HepG2 (cell line): Measurements from ENCODE around the gene BAIAP2L2. TPM values are rescaled to one million over a fixed set of nuclear protein-coding genes. Genes with fewer than 3 reads are reported as not detected.

Experiments used
- AGO2 ChIP-seq: fragments of 200-400 bp; formaldehyde crosslinking; optimal IDR thresholded peaks from 2 replicates; pipeline ENCODE3; 2017; ENCODE audit warnings: mild to moderate bottlenecking, low read depth, low read length, moderate library complexity
- CAMTA2 ChIP-seq: sonication (generic); formaldehyde crosslinking; IDR thresholded peaks from 2 replicates; pipeline ENCODE4 v1.4.0; 2020; ENCODE audit warnings: mild to moderate bottlenecking, missing genetic modification reagents, borderline replicate concordance
- CCDC6 ChIP-seq: sonication (generic); formaldehyde crosslinking; IDR thresholded peaks from 2 replicates; pipeline ENCODE4 v1.8.1; 2022; ENCODE audit warnings: mild to moderate bottlenecking, missing genetic modification reagents, moderate library complexity
- FIP1L1 ChIP-seq: fragments of 200-400 bp; formaldehyde crosslinking; IDR thresholded peaks from 2 replicates; pipeline ENCODE4 v1.6.1; 2018; ENCODE audit warnings: low read depth, mild to moderate bottlenecking, low read length, moderate library complexity, borderline replicate concordance; ENCODE audit not compliant: insufficient read depth
- ISL2 ChIP-seq: sonication (generic); formaldehyde crosslinking; IDR thresholded peaks from 2 replicates; pipeline ENCODE4 v1.5.0; 2020; ENCODE audit warnings: missing genetic modification reagents
- MAX ChIP-seq: IDR thresholded peaks from 2 replicates; pipeline ENCODE4 v1.6.1; 2012; ENCODE audit warnings: inconsistent platforms
- MTF2 ChIP-seq: sonication (generic); formaldehyde crosslinking; IDR thresholded peaks from 2 replicates; pipeline ENCODE4 v1.5.0; 2020; ENCODE audit warnings: missing genetic modification reagents, borderline replicate concordance
- NFE2L1 ChIP-seq: sonication (generic); formaldehyde crosslinking; IDR thresholded peaks from 2 replicates; pipeline ENCODE4 v1.4.0; 2020; ENCODE audit warnings: missing genetic modification reagents, mild to moderate bottlenecking, borderline replicate concordance
- PAXIP1 ChIP-seq: sonication (generic); formaldehyde crosslinking; conservative IDR thresholded peaks from 2 replicates; pipeline ENCODE4 v1.4.0; 2020; ENCODE audit warnings: mild to moderate bottlenecking, missing genetic modification reagents, moderate library complexity
- POLR2A ChIP-seq, 2 experiments: IDR thresholded peaks; 2 replicates each; pipeline ENCODE4 v1.6.1; 2011; ENCODE audit warnings: low read depth in 2 of 2, low read length in 2 of 2, mild to moderate bottlenecking in 1 of 2, moderate library complexity in 1 of 2; ENCODE audit not compliant: insufficient read depth in 1 of 2
- U2AF2 ChIP-seq: fragments of 200-400 bp; formaldehyde crosslinking; IDR thresholded peaks from 2 replicates; pipeline ENCODE4 v1.6.1; 2017; ENCODE audit warnings: low read depth, mild to moderate bottlenecking, low read length
- ZFP41 ChIP-seq: sonication (generic); formaldehyde crosslinking; IDR thresholded peaks from 2 replicates; pipeline ENCODE4 v1.4.0; 2020; ENCODE audit warnings: mild to moderate bottlenecking, missing genetic modification reagents, borderline replicate concordance
- ZNF343 ChIP-seq: sonication (generic); formaldehyde crosslinking; IDR thresholded peaks from 2 replicates; pipeline ENCODE4 v1.4.0; 2020; ENCODE audit warnings: mild to moderate bottlenecking, missing genetic modification reagents
- ZNF350 ChIP-seq: sonication (generic); formaldehyde crosslinking; IDR thresholded peaks from 2 replicates; pipeline ENCODE4 v1.4.0; 2020; ENCODE audit warnings: mild to moderate bottlenecking, low read depth, missing genetic modification reagents, borderline replicate concordance
- ZNF543 ChIP-seq: sonication (generic); formaldehyde crosslinking; IDR thresholded peaks from 2 replicates; pipeline ENCODE4 v1.4.0; 2020; ENCODE audit warnings: mild to moderate bottlenecking, missing genetic modification reagents
- ZNF546 ChIP-seq: sonication (generic); formaldehyde crosslinking; conservative IDR thresholded peaks from 2 replicates; pipeline ENCODE4 v1.8.1; 2023; ENCODE audit warnings: mild to moderate bottlenecking, missing genetic modification reagents
- ZNF549 ChIP-seq: sonication (generic); formaldehyde crosslinking; IDR thresholded peaks from 2 replicates; pipeline ENCODE4 v1.5.0; 2020; ENCODE audit warnings: missing genetic modification reagents
- ZNF720 ChIP-seq: sonication (generic); formaldehyde crosslinking; IDR thresholded peaks from 2 replicates; pipeline ENCODE4 v1.4.0; 2020; ENCODE audit warnings: missing genetic modification reagents
- ZNF761 ChIP-seq: sonication (generic); formaldehyde crosslinking; conservative IDR thresholded peaks from 2 replicates; pipeline ENCODE4 v1.4.0; 2020; ENCODE audit warnings: mild to moderate bottlenecking, missing genetic modification reagents
- polyA plus RNA-seq, 8 experiments: library from polyadenylated mRNA; depleted of rRNA in 3 of 8; stranded (reverse) in 7 of 8; unstranded in 1 of 8; fragments of >200 nt; fragmentation: Illumina TruSeq in 4 of 8; extraction: Trizol in 4 of 8; gene quantifications; 2 replicates each; pipeline versions ENCODE4 v1.2.1 to v1.2.3, GENCODE V29; 2011 to 2016; ENCODE audit warnings: low read depth in 4 of 8, missing spikeins in 1 of 8, mixed read lengths in 1 of 8; ENCODE audit not compliant: insufficient read depth in 1 of 8
- total RNA-seq, 5 experiments: library from RNA; depleted of rRNA; stranded (reverse); fragments of >200 nt; fragmentation: Illumina TruSeq; extraction: Trizol; gene quantifications; 2 replicates each; pipeline ENCODE4 v1.2.3, GENCODE V29; 2016; ENCODE audit warnings: low read depth in 1 of 5
- TF ChIP-seq, protein P1 (sequence below): sonication (generic); formaldehyde crosslinking; IDR thresholded peaks from 2 replicates; pipeline ENCODE4 v1.4.0; 2020; ENCODE audit warnings: mild to moderate bottlenecking, missing genetic modification reagents

Gene BAIAP2L2
- total and polyA plus RNA-seq, 2 of the 13 experiments (the other 11 are each of a cell fraction or from before 2014, with no cell fraction given) = 4.4 to 7.5 TPM

DNA sequence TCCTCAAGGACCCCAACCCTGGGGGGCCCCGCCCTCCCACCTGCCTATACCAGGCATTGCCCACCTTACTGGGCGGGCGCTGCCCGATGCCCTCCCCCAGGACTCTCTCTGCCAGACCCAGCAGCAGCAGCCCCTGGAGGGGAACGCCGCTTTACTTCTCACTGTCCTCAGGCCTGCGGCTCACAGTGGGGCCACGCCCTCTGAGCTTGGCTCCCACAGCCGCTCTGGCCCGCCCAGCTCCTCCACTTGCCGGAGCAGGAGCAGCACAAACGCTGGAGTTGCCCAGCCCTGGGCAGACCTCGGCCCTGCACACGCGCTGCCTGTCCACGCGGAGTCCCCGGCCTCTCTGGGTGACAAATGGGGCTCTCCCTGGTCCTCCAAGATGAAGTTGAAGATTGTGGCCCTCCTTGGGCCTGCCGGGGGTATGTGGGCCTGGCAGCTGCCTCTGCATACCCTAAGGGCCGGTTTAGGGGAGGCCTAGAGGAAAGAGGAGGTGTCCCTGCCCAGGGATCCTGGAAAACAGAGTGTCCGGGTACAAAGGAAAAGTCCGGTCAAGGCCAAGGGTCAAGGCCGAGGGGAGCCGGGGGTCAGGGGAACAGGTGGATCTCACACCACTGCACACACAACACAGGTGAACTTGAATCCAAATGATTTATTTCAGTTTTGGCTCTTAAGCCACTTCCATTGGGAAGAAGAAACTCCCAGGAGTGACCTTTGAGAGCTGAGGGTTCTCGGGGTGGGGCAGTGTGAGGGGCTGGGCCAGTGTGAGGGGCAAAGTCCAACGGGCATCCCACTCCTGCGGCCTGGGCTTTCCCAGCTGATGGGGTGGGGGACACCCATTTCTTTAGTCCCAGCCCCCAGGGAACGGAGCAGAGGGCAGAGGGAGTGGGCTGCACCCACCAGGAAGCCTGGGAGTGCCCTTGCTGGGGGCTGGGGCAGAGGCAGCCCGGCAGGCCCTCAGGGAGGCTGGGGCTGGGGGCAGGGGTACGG is 674 bp upstream of the BAIAP2L2 start (continued):
- TF ChIP-seq PAXIP1 (CRISPR knock-in tag) (0 out of 2 replicates have a peak, but pooled peaks have one; percentile 12), NFE2L1 (0 out of 2 replicates have a peak, but pooled peaks have one; percentile 69), ZNF720 (CRISPR knock-in tag) (no peak), U2AF2 (no peak), MAX (peak; percentile 46; the same call in 1 of the 2 replicates), ZNF546 (CRISPR knock-in tag) (no peak), POLR2A (IDR thresholded peaks at IDR 0.05; ENCODE audit: insufficient read depth in 1 of 2, low read depth in 2 of 2, low read length in 2 of 2) (0 out of 4 replicates have a peak, but pooled peaks of 1 of the 2 experiments have one; percentile 19), ZNF343 (no peak), MTF2 (CRISPR knock-in tag) (0 out of 2 replicates have a peak, but pooled peaks have one; percentile 69), ZNF549 (CRISPR knock-in tag) (no peak), CCDC6 (no peak), ISL2 (no peak), ZNF543 (no peak), ZNF761 (no peak), CAMTA2 (CRISPR knock-in tag) (no peak), AGO2 (peak; percentile 1), ZNF350 (CRISPR knock-in tag) (peak; percentile 23; the same call in 1 of the 2 replicates), FIP1L1 (no peak), ZFP41 (CRISPR knock-in tag) (no peak; the same call in 1 of the 2 replicates)
- TF ChIP-seq, protein P1, sequence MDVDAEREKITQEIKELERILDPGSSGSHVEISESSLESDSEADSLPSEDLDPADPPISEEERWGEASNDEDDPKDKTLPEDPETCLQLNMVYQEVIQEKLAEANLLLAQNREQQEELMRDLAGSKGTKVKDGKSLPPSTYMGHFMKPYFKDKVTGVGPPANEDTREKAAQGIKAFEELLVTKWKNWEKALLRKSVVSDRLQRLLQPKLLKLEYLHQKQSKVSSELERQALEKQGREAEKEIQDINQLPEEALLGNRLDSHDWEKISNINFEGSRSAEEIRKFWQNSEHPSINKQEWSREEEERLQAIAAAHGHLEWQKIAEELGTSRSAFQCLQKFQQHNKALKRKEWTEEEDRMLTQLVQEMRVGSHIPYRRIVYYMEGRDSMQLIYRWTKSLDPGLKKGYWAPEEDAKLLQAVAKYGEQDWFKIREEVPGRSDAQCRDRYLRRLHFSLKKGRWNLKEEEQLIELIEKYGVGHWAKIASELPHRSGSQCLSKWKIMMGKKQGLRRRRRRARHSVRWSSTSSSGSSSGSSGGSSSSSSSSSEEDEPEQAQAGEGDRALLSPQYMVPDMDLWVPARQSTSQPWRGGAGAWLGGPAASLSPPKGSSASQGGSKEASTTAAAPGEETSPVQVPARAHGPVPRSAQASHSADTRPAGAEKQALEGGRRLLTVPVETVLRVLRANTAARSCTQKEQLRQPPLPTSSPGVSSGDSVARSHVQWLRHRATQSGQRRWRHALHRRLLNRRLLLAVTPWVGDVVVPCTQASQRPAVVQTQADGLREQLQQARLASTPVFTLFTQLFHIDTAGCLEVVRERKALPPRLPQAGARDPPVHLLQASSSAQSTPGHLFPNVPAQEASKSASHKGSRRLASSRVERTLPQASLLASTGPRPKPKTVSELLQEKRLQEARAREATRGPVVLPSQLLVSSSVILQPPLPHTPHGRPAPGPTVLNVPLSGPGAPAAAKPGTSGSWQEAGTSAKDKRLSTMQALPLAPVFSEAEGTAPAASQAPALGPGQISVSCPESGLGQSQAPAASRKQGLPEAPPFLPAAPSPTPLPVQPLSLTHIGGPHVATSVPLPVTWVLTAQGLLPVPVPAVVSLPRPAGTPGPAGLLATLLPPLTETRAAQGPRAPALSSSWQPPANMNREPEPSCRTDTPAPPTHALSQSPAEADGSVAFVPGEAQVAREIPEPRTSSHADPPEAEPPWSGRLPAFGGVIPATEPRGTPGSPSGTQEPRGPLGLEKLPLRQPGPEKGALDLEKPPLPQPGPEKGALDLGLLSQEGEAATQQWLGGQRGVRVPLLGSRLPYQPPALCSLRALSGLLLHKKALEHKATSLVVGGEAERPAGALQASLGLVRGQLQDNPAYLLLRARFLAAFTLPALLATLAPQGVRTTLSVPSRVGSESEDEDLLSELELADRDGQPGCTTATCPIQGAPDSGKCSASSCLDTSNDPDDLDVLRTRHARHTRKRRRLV (CRISPR knock-in tag) = no peak
